NCI-H748 (cell line): ENCODE results near the gene CFAP100.
A peak's percentile ranks its signal among the peaks of the same experiment; 100 is the strongest.

ENCODE experiments used
- DNase-seq: peaks from one replicate; lab custom pipeline; 2025; ENCODE audit not compliant: unreplicated experiment; lab: John Stamatoyannopoulos, UW

CFAP100 gene

GRCh38 chr3:126373682-126374601 lies 20.8 kb upstream of the CFAP100 start:
- no peak for DNase-seq

GRCh38 chr3:126375835-126376331 lies 18.8 kb upstream of the CFAP100 start:
- DNase-seq: no peak

GRCh38 chr3:126376444-126376843 lies 18.3 kb upstream of the CFAP100 start:
- DNase-seq: no peak

- no peak for DNase-seq
Observed at GRCh38 chr3:126377211-126377610, 17.5 kb upstream of the CFAP100 start.

- DNase-seq: no peak
Observed at GRCh38 chr3:126378341-126378751, 16.4 kb upstream of the CFAP100 start.

GRCh38 chr3:126380011-126380768 lies 14.5 kb upstream of the CFAP100 start:
- no peak for DNase-seq

- no peak for DNase-seq
Observed at GRCh38 chr3:126381966-126382365, 12.7 kb upstream of the CFAP100 start.

GRCh38 chr3:126389112-126389793 lies 5.5 kb upstream of the CFAP100 start:
- peak; percentile 89 for DNase-seq

GRCh38 chr3:126389794-126390146 lies 4.9 kb upstream of the CFAP100 start:
- DNase-seq: no peak

GRCh38 chr3:126390201-126390600 lies 4.5 kb upstream of the CFAP100 start:
- no peak for DNase-seq

- DNase-seq: no peak
Observed at GRCh38 chr3:126390751-126391150, 4.0 kb upstream of the CFAP100 start.

- DNase-seq: no peak
Observed at GRCh38 chr3:126391631-126392030, 3.1 kb upstream of the CFAP100 start.

- no peak for DNase-seq
Observed at GRCh38 chr3:126392246-126392645, 2.5 kb upstream of the CFAP100 start.

- DNase-seq: no peak
Observed at GRCh38 chr3:126393563-126393962, 1.1 kb upstream of the CFAP100 start.

- DNase-seq: no peak
Observed at GRCh38 chr3:126394977-126395321, 240 bp downstream of the CFAP100 start.

GRCh38 chr3:126395846-126396513 lies 1.3 kb downstream of the CFAP100 start:
- DNase-seq: no peak

- no peak for DNase-seq
Observed at GRCh38 chr3:126396536-126396935, 1.8 kb downstream of the CFAP100 start.

GRCh38 chr3:126397610-126398422 lies 3.1 kb downstream of the CFAP100 start:
- DNase-seq: no peak

- DNase-seq: no peak
Observed at GRCh38 chr3:126398423-126399350, 4.0 kb downstream of the CFAP100 start.
